Right renal pelvis (tissue), 4 donors: ENCODE measurements around the gene SLC35E3. TPM values are rescaled to one million over a fixed set of nuclear protein-coding genes. Genes with fewer than 3 reads are reported as not detected.
A peak's percentile ranks its signal among the peaks of the same experiment; 100 is the strongest.
"Not testable (repeated sequence)": the region's sequence is repeated elsewhere in the genome, so short reads cannot be mapped to it uniquely, and the experiment has no call there.

ENCODE experiments used
- DNase-seq, 4 donors: peaks; one replicate each; pipeline ENCODE4 v3.0.0-alpha.2; 2013; ENCODE audit warnings: low read depth in 4 of 4, low spot score in 3 of 4, missing footprints in 1 of 4
- polyA plus RNA-seq, 4 donors: library from polyadenylated mRNA; unstranded; fragments of 120-200 nt; gene quantifications; one replicate each; pipeline ENCODE4 v1.2.1, GENCODE V29; 2013; ENCODE audit not compliant: insufficient read length in 4 of 4

Gene SLC35E3
- polyA plus RNA-seq, 4 donors: 15.4 to 18.3 (median 17.6) TPM

DNA sequence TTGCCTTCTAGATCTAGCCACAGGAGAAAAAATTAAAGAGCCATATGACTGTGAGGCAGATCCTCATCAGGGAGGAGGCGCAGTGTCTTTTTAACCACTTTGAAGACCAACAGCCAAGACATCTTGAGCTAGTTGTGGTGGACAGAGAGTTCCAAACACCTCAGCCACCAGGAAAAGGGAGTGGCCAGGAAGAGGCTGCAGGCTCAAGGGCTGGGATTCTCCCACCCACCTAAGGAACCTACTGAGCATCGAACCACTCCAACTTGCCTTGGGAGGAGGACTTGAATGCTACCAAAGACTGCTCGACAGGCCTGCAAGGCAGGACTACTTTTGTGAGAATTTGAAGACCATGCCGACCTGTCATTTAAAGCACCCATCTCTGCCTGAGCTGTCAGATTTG lies 47.5 kb downstream of the SLC35E3 start:
- no peak for DNase-seq

GRCh38 chr12:68793975-68794652 lies 48.1 kb downstream of the SLC35E3 start:
- DNase-seq: no peak

- DNase-seq: no peak
These were observed 48.8 kb downstream of the SLC35E3 start for GRCh38 chr12:68794653-68795251.

DNA sequence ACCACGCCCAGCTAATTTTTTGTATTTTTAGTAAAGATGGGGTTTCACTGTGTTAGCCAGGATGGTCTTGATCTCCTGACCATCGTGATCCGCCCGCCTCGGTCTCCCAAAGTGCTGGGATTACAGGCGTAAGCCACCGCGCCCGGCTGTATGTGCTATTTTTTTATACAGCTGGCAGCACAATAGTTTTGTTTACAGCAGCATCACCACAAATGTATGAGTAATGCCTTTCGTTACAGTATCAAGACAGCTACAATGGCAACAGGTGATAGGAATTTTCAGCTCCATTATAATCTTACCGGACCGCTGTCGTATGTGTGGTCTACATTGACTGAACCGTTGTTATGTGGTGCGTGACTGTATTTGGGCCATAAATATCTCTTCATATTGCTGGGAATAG lies 50.4 kb downstream of the SLC35E3 start:
- DNase-seq: no peak

DNA sequence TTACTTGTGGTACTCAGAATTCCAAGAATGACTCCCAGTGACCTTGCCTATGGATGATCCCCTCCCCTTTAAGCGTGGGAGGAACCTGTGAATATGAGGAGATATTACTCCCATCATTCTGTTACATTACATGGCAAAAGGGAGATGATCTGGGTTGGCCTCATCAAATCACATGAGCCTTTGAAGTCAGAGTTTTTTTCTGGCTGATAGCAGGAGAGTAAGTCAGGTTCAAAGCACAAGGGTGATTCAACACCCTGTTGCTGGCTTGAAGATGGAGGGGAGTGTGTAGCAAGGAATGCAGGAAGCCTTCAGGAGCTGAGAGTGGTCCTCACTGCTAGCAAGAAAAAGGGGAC lies 52.9 kb downstream of the SLC35E3 start:
- no peak for DNase-seq

DNA sequence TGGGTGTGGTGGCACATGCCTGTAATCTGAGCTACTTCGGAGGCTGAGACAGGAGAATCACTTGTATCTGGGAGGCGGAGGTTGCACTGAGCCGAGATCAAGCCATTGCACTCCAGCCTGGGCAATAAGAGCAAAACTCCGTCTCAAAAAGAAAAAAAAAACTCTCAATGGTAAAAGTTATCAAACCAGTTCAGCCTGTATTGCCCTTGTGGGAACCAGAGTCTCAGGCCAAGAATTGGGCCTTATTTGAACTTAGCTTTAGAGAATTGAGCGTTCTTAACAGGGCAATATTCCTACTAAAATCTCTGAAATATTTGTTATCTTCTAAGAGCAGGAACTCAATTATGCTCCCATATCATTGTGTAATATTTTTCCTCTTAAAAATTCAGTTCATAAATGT lies 54.3 kb downstream of the SLC35E3 start:
- no peak for DNase-seq

GRCh38 chr12:68801124-68801523 lies 55.1 kb downstream of the SLC35E3 start:
- not testable (repeated sequence) for DNase-seq

DNA sequence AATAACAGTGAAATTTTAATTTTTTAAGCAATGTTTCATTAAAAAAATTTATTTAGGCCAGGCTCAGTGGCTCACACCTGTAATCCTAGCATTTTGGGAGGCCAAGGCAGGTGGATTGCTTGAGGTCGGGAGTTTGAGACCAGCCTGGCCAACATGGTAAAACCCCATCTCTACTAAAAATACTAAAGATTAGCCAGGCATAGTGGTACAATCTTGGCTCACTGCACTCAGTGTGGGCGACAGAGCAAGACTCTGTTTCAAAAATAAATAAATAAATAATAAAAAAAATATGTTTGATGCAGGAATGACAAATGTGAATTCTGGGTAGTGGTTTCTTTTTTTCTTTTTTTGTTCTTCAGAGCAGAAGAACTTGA lies 56.4 kb downstream of the SLC35E3 start:
- not testable (repeated sequence) for DNase-seq

- DNase-seq: not testable (repeated sequence)
These were observed 57.1 kb downstream of the SLC35E3 start for GRCh38 chr12:68802911-68803651.

DNA sequence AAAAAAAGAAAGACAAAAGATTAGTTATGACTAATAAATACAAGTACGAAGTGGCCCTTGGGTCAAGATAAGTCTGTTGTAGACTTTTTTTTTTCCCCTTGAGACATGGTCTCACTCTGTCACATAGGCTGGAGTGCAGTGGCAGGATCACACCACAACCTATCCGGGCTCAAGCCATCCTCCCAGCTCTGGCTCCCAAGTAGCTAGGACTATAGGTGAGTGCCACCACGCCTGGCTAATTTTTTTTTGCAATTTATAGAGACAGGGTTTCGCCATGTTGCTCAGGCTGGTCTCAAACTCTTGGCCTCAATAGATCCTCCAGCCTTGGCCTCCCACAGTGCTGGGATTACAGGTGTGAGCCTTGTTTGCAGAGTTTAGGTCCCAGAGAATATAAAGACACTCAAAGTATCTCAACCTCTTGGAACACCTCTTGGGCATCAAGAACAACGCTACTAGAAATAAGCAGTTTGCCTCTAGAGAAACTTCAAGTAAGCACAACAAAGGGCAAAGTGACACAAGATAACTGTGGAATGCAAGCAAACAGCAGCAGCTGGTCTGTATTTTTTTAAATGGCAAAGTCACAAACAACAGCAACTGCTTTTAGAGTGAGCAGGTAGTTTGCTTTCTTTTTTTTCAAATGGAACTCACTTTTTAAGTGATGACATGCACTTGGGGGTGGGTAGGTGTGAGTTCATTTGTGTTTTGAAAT lies 58.1 kb downstream of the SLC35E3 start:
- no peak for DNase-seq

- no peak for DNase-seq
These were observed 58.9 kb downstream of the SLC35E3 start for GRCh38 chr12:68804657-68805591.

- DNase-seq: no peak
These were observed 59.7 kb downstream of the SLC35E3 start for GRCh38 chr12:68805592-68806120.

GRCh38 chr12:68806488-68807237 lies 60.7 kb downstream of the SLC35E3 start:
- DNase-seq: no peak

GRCh38 chr12:68807274-68807575 lies 61.2 kb downstream of the SLC35E3 start:
- DNase-seq: not testable (repeated sequence)

DNA sequence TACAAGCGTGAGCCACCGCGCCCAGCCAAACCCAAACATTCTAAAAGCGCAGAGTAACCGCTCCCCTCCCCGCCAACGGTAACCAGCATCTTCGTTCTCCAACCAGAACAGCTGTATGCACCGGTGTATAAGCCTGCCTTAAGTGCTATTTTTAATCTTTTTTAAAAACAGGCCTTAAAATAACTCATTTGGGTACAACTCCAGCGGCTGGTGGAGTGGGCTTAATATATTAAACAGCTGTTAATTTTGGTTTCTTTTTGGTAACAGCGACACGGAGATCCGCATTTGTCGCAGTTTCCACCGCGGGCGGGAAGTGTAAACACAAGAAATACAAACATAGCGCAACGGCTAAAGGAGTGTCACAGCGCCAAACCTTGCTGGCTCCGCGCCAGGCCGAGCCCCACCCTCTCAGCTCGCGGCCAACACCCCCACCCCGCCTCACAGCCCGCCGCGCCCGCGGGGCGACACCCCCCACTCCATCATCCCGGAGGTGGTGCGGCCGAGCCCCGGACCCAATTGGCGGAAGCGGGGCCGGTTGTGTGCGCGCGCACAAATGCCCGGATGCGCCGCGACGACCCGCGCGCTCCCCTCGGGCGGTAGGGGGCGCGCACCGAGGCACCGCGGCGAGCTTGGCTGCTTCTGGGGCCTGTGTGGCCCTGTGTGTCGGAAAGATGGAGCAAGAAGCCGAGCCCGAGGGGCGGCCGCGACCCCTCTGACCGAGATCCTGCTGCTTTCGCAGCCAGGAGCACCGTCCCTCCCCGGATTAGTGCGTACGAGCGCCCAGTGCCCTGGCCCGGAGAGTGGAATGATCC lies 61.8 kb downstream of the SLC35E3 start, which contains the start of gene MDM2:
Gene MDM2 (plus strand): TSS at position 602 of the 812 bp plus-strand sequence. CDS start 301 bp downstream, outside the sequence.
- peak; percentile 83 to 87 (median 84) for DNase-seq

DNA sequence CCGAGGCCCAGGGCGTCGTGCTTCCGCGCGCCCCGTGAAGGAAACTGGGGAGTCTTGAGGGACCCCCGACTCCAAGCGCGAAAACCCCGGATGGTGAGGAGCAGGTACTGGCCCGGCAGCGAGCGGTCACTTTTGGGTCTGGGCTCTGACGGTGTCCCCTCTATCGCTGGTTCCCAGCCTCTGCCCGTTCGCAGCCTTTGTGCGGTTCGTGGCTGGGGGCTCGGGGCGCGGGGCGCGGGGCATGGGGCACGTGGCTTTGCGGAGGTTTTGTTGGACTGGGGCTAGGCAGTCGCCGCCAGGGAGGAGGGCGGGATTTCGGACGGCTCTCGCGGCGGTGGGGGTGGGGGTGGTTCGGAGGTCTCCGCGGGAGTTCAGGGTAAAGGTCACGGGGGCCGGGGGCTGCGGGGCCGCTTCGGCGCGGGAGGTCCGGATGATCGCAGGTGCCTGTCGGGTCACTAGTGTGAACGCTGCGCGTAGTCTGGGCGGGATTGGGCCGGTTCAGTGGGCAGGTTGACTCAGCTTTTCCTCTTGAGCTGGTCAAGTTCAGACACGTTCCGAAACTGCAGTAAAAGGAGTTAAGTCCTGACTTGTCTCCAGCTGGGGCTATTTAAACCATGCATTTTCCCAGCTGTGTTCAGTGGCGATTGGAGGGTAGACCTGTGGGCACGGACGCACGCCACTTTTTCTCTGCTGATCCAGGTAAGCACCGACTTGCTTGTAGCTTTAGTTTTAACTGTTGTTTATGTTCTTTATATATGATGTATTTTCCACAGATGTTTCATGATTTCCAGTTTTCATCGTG lies 62.6 kb downstream of the SLC35E3 start:
- DNase-seq: peak; percentile 55 to 69 (median 66)

GRCh38 chr12:68809190-68810026 lies 63.4 kb downstream of the SLC35E3 start:
- DNase-seq: no peak
